ENCODE data around the gene TMEM242. TPM values are rescaled to one million over a fixed set of nuclear protein-coding genes. Genes with fewer than 3 reads are reported as not detected.

Gene TMEM242
- total and polyA plus RNA-seq, 2 of the 8 experiments (the other 6 are each of a cell fraction or from before 2014, with no cell fraction given): 2.4 to 9.0 TPM

- TF ChIP-seq, protein P1, sequence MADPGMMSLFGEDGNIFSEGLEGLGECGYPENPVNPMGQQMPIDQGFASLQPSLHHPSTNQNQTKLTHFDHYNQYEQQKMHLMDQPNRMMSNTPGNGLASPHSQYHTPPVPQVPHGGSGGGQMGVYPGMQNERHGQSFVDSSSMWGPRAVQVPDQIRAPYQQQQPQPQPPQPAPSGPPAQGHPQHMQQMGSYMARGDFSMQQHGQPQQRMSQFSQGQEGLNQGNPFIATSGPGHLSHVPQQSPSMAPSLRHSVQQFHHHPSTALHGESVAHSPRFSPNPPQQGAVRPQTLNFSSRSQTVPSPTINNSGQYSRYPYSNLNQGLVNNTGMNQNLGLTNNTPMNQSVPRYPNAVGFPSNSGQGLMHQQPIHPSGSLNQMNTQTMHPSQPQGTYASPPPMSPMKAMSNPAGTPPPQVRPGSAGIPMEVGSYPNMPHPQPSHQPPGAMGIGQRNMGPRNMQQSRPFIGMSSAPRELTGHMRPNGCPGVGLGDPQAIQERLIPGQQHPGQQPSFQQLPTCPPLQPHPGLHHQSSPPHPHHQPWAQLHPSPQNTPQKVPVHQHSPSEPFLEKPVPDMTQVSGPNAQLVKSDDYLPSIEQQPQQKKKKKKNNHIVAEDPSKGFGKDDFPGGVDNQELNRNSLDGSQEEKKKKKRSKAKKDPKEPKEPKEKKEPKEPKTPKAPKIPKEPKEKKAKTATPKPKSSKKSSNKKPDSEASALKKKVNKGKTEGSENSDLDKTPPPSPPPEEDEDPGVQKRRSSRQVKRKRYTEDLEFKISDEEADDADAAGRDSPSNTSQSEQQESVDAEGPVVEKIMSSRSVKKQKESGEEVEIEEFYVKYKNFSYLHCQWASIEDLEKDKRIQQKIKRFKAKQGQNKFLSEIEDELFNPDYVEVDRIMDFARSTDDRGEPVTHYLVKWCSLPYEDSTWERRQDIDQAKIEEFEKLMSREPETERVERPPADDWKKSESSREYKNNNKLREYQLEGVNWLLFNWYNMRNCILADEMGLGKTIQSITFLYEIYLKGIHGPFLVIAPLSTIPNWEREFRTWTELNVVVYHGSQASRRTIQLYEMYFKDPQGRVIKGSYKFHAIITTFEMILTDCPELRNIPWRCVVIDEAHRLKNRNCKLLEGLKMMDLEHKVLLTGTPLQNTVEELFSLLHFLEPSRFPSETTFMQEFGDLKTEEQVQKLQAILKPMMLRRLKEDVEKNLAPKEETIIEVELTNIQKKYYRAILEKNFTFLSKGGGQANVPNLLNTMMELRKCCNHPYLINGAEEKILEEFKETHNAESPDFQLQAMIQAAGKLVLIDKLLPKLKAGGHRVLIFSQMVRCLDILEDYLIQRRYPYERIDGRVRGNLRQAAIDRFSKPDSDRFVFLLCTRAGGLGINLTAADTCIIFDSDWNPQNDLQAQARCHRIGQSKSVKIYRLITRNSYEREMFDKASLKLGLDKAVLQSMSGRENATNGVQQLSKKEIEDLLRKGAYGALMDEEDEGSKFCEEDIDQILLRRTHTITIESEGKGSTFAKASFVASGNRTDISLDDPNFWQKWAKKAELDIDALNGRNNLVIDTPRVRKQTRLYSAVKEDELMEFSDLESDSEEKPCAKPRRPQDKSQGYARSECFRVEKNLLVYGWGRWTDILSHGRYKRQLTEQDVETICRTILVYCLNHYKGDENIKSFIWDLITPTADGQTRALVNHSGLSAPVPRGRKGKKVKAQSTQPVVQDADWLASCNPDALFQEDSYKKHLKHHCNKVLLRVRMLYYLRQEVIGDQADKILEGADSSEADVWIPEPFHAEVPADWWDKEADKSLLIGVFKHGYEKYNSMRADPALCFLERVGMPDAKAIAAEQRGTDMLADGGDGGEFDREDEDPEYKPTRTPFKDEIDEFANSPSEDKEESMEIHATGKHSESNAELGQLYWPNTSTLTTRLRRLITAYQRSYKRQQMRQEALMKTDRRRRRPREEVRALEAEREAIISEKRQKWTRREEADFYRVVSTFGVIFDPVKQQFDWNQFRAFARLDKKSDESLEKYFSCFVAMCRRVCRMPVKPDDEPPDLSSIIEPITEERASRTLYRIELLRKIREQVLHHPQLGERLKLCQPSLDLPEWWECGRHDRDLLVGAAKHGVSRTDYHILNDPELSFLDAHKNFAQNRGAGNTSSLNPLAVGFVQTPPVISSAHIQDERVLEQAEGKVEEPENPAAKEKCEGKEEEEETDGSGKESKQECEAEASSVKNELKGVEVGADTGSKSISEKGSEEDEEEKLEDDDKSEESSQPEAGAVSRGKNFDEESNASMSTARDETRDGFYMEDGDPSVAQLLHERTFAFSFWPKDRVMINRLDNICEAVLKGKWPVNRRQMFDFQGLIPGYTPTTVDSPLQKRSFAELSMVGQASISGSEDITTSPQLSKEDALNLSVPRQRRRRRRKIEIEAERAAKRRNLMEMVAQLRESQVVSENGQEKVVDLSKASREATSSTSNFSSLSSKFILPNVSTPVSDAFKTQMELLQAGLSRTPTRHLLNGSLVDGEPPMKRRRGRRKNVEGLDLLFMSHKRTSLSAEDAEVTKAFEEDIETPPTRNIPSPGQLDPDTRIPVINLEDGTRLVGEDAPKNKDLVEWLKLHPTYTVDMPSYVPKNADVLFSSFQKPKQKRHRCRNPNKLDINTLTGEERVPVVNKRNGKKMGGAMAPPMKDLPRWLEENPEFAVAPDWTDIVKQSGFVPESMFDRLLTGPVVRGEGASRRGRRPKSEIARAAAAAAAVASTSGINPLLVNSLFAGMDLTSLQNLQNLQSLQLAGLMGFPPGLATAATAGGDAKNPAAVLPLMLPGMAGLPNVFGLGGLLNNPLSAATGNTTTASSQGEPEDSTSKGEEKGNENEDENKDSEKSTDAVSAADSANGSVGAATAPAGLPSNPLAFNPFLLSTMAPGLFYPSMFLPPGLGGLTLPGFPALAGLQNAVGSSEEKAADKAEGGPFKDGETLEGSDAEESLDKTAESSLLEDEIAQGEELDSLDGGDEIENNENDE (IDR thresholded peaks at IDR 0.05; ENCODE audit: insufficient replicate concordance, low read length): no peak
- TF ChIP-seq CHD2 (IDR thresholded peaks at IDR 0.05; ENCODE audit: low read length) (no peak), TCF12 (IDR thresholded peaks at IDR 0.05; ENCODE audit: low read depth, low read length) (no peak), RXRA (IDR thresholded peaks at IDR 0.05; ENCODE audit: insufficient read depth, low read depth, low read length) (no peak), SAP30 (IDR thresholded peaks at IDR 0.05; ENCODE audit: insufficient read depth, insufficient replicate concordance, low read length) (no peak)
These were observed 57.7 kb downstream of the TMEM242 start (continued) for GRCh38 chr6:157265635-157266034.

All from H1 (cell line).